Stimulated activated CD4-positive, alpha-beta T cell treated with anti-CD3 and anti-CD28 coated beads, TNF-alpha, amount 100 ng/mL, for 24 hours (primary cell): ENCODE results near the gene ZDHHC8.

Experiments
- DNase-seq, 3 experiments: peaks; one replicate each; pipeline ENCODE4 v3.0.0-alpha.2; 2020; ENCODE audit warnings: low read depth in 3 of 3

ZDHHC8 gene

GRCh38 chr22:20113551-20114310 is 17.9 kb upstream of the ZDHHC8 start:
- DNase-seq = no peak

- no peak for DNase-seq
Measured at GRCh38 chr22:20114506-20115475, 16.8 kb upstream of the ZDHHC8 start.

- no peak for DNase-seq
Measured at GRCh38 chr22:20115691-20116375, 15.8 kb upstream of the ZDHHC8 start, which contains the start of gene RANBP1. TSS of gene RANBP1 (plus strand) at chr22:20116104. CDS start at chr22:20116185, 81 bp downstream.

DNA sequence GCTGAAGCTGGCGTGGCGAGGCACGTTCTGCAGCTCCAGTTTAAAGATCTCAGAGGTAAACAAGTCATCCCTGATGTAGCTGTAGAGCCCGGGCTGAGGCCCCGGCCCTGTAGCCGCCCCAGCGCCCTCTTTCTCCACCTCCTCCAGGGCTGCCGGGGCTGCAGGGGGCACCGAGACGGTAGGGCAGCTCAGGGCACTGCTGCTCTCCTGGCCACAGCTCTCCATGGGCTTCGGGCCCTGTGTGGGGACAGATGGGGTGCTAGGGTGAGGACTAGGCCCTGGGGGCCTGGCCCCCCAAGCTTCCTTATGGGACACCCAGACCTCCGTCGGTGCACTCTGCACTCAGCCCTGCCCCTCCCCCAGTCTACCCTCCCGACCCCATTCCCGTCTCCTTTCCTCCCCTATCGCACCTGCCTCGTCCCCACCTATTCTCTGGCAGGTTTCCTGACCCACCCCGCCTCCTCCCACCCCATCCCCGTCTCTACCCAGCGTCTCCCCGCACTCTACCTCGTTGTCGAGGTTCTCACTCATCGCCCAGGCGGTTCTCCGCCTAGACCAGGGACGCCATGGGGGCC is 15.1 kb upstream of the ZDHHC8 start:
- DNase-seq = no peak

DNA sequence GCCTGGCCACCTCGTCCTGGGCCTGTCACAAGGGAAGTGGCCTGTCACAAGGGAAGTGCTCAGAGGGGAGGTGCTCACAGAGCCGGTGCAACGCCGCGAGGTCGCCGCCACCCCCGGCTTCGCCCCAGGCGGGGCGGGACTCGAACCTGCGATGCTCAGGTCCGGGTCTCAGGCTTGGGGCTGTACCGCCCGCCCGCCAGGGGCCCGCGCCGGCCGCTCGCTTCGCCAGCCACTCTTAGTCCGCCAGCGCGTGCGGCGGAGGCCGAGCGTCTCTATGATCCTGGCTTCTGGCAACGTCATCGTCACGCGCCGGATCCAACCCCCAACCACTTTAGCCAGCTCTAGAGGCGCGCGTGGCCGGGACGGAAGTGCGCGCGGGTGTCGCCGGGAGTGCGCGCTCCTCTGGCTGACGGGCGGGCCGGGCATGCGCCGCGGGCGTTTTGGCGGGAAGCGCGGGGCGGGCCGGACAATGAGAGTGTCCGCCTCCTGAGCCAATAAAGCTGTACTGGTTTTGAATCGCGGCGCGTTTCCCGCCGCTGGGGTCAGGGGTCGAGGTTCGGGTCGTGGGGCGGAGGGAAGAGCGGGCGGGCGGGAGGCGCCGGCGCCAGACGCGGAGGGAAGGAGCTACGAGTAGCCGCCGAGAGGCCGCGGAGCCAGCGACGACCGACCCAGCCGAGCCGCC is 14.5 kb upstream of the ZDHHC8 start, which contains the start of gene TRMT2A:
TSS of gene TRMT2A (minus strand) at position 276 of the 682 bp plus-strand sequence. CDS start 320 bp downstream, outside the sequence.
- peak; percentile 94 to 97 (median 96) for DNase-seq

DNA sequence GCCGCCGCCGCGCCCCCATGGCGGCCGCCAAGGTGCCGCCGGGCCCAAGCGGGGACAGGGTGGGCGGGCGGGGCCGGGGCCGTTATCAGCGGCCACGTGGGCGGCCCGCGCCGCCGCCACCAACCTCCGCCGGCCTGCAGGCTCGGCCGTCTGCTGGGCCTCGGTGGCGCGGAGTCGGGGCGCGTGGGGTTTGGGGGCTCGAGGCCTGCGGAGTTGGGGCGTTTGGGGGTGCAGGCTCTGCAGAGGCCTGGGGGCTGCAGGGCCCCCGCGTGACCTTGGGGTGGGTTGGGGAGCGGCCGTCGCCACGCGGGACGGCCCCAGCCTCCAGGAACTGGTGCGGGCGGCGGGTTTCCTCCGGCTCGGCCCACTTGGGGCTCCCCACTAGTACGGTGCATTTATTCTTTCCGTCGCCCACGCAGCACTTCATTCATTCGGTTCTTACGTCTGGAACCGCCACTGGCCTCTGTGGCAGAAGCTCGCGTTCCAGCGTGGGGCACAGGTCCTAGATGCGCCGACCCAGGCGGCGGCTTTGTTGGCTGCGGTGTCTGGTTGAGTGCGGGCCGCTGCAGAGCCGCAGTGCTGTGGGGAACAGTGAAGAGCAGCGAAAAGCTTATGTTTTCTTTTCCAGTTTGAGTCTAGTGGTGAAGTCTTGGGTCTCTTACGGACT is 13.8 kb upstream of the ZDHHC8 start:
- peak; percentile 58 to 85 (median 67) for DNase-seq

GRCh38 chr22:20118300-20119020 is 13.1 kb upstream of the ZDHHC8 start:
- no peak for DNase-seq

DNA sequence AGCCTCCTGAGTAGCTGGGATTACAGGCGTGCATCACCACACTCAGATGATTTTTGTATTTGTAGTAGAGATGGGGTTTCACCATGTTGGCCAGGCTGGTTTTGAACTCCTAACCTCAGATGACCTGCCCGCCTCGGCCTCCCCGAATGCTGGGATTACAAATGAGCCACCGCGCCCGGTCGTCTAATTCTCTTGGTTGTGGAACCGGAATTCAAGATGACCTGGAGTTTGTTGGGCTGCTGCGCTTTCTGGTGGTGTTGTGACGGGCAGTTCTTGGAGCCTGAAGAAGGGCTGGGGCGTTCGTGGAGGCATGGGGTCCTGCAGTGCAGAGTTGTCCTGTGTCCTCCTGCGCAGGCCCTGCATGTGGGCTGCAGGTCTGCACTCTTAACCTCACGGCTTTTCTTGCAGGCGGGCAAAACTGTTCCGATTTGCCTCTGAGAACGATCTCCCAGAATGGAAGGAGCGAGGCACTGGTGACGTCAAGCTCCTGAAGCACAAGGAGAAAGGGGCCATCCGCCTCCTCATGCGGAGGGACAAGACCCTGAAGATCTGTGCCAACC is 9.7 kb upstream of the ZDHHC8 start:
- no peak for DNase-seq

GRCh38 chr22:20123366-20124082 is 8.1 kb upstream of the ZDHHC8 start:
- DNase-seq = no peak

GRCh38 chr22:20124083-20124787 is 7.4 kb upstream of the ZDHHC8 start:
- DNase-seq = no peak

DNA sequence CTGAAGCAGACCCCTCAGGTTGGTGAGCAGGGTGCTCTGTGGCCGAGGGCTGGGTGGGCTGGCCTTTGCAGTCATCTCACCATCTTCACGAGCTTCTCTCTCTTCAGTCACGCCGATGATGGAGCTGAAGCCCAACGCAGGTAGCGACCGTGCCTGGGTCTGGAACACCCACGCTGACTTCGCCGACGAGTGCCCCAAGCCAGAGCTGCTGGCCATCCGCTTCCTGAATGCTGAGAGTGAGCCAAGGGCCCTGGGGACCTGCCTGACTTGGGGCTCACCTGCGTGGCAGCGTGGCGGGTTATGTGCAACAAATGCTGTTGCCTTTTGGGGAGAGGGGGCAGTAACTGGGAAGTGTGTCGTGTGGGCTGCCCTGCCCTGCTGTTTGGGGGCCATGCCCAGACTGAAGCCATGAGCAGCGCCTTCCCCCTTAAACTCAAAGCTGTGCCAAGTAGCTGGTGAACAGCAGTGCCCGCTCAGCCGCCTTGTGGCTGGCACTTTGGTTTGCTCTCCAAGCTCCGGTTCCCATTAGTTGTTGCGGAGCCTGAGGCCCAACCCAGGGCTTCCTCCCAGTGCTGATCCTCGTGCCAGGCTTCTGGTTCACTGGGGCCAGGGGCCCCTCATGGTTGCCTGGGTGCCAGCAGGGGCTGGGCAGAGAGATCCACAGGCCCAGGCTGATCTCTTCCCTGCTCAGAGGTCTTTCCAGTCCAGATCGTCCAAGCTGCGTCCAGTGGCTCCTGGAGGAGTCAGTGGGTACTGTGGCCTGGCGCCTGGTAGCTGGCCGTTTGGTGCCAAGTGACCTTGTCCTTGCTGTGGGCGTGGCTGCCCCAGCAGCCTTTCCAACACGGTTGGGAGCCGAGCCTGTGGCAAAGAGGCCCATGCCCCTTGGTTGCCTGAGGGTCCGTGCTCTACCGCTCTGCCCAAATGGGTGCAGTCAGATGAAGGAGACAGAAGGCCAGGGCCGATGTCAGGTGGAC is 6.1 kb upstream of the ZDHHC8 start:
- DNase-seq = no peak

GRCh38 chr22:20126284-20127029 is 5.1 kb upstream of the ZDHHC8 start:
- no peak for DNase-seq

- no peak for DNase-seq
Measured at GRCh38 chr22:20127318-20127868, 4.2 kb upstream of the ZDHHC8 start.

DNA sequence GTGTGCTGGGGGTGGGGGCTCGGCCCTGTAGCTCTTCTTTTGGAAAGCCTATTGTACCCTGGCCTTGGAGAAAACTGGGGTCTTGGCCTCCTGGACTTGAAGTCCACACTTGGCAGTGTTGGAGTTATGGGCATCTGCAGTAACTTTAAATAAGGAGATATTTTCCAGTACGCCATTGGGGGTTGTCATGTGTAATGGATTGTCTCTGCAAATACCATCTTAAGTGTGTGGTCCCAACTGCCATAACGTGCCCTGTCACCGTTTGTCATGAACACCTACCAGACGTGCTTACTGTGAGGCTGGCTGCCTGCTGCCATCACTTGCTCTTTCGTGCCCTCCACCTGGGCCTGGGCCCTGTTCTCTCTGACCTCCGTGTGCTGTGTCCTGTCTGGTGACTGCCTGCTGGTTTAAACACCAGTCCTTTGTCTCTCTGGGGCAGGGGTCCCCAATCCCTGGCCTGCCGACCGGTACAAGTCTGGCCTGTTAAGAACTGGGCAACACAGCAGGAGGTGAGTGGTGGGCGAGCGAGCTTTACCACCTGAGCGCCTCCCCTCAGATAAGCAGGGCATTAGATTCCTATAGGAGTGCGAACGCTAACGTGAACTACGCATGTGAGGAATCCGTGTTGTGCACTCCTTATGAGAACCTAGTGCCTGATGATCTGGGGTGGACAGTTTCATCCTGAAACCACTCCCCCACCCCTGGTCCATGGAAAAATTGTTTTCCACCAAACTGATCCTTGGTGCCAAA is 3.6 kb upstream of the ZDHHC8 start:
- DNase-seq = no peak

- DNase-seq = no peak
Measured at GRCh38 chr22:20128619-20128901, 3.0 kb upstream of the ZDHHC8 start.
